ENCODE data around the gene NRXN3. TPM values are rescaled to one million over a fixed set of nuclear protein-coding genes. Genes with fewer than 3 reads are reported as not detected.

NRXN3 gene
- polyA plus RNA-seq, 1 donor (not counting 4 experiments of a cell fraction or from before 2014, with no cell fraction given): 0.89 TPM

- no peaks in the 10 kb centered on the region for H3K9me1 ChIP-seq (ENCODE audit: control insufficient read depth, extremely low read depth, insufficient read depth, low read length)
- H4K20me1 ChIP-seq (ENCODE audit: control insufficient read depth, extremely low read depth, insufficient read depth, low read length): no peaks in the 10 kb centered on the region
- dilution Hi-C loops (cut with MboI; ENCODE audit: extremely low pct_ligation_motif_present, low sequenced_read_pairs): no loop called here
- H3K9me3 ChIP-seq (ENCODE audit: control insufficient read depth, low read depth, low read length): no peaks in the 10 kb centered on the region
- no peaks in the 10 kb centered on the region for H3K27me3 ChIP-seq (ENCODE audit: control insufficient read depth, extremely low read depth, insufficient read depth, low read length)
- H3K79me2 ChIP-seq (ENCODE audit: control insufficient read depth, insufficient read depth, low read length): no peaks in the 10 kb centered on the region
- no peak for FAIRE-seq
- H3K4me2 ChIP-seq (ENCODE audit: control insufficient read depth, extremely low read depth, insufficient read depth, low read depth, low read length): no peak overlapping the region
- TF ChIP-seq EZH2 (IDR thresholded peaks at IDR 0.05; ENCODE audit: low read length): no peak
- TF ChIP-seq CTCF (optimal IDR thresholded peaks at IDR 0.05 in 1 of 3, IDR thresholded peaks at IDR 0.05 in 1 of 3, conservative IDR thresholded peaks at IDR 0.05 in 1 of 3; ENCODE audit: extremely low read depth in 1 of 3, insufficient read depth in 2 of 3, low read length in 3 of 3): no peak
- no peak overlapping the region for H2AFZ ChIP-seq (ENCODE audit: control insufficient read depth, low read length)
- no peak overlapping the region for H3K4me3 ChIP-seq (ENCODE audit: control insufficient read depth in 2 of 3, extremely low read depth in 1 of 3, insufficient read depth in 2 of 3, low read depth in 1 of 3, low read length in 3 of 3)
- DNase-seq (ENCODE audit: low read depth, low spot score): no peak
- no peak overlapping the region for H3K9ac ChIP-seq (ENCODE audit: control insufficient read depth, extremely low read depth, insufficient read depth, low read length)
- H3K36me3 ChIP-seq (ENCODE audit: control insufficient read depth in 2 of 2, extremely low read depth in 1 of 2, insufficient read depth in 2 of 2, low read length in 2 of 2): no peaks in the 10 kb centered on the region
- H3K27ac ChIP-seq (ENCODE audit: control insufficient read depth, insufficient read depth, low read length): no peak overlapping the region
- peaks cover 9% of the 10 kb centered on the region for H3K4me1 ChIP-seq (ENCODE audit: control insufficient read depth, extremely low read depth, insufficient read depth, low read length)
Observed at GRCh38 chr14:79516009-79516408, 1345.8 kb downstream of the NRXN3 start.

- no peak for FAIRE-seq
- DNase-seq (ENCODE audit: low read depth, low spot score): no peak
- Histone ChIP-seq H3K9me1 (ENCODE audit: control insufficient read depth, extremely low read depth, insufficient read depth, low read length) (no peaks in the 10 kb centered on the region), H3K27ac (ENCODE audit: control insufficient read depth, insufficient read depth, low read length) (no peak overlapping the region), H3K27me3 (ENCODE audit: control insufficient read depth, extremely low read depth, insufficient read depth, low read length) (no peaks in the 10 kb centered on the region), H2AFZ (ENCODE audit: control insufficient read depth, low read length) (no peak overlapping the region), H3K9me3 (ENCODE audit: control insufficient read depth, low read depth, low read length) (no peaks in the 10 kb centered on the region), H3K9ac (ENCODE audit: control insufficient read depth, extremely low read depth, insufficient read depth, low read length) (no peak overlapping the region), H3K4me3 (ENCODE audit: control insufficient read depth in 2 of 3, extremely low read depth in 1 of 3, insufficient read depth in 2 of 3, low read depth in 1 of 3, low read length in 3 of 3) (no peak overlapping the region), H3K4me2 (ENCODE audit: control insufficient read depth, extremely low read depth, insufficient read depth, low read depth, low read length) (no peak overlapping the region), H3K79me2 (ENCODE audit: control insufficient read depth, insufficient read depth, low read length) (no peaks in the 10 kb centered on the region), H3K4me1 (ENCODE audit: control insufficient read depth, extremely low read depth, insufficient read depth, low read length) (no peaks in the 10 kb centered on the region), H3K36me3 (ENCODE audit: control insufficient read depth in 2 of 2, extremely low read depth in 1 of 2, insufficient read depth in 2 of 2, low read length in 2 of 2) (no peaks in the 10 kb centered on the region), H4K20me1 (ENCODE audit: control insufficient read depth, extremely low read depth, insufficient read depth, low read length) (no peaks in the 10 kb centered on the region)
- dilution Hi-C loops (cut with MboI; ENCODE audit: extremely low pct_ligation_motif_present, low sequenced_read_pairs): no loop called here
- no peak for TF ChIP-seq CTCF (optimal IDR thresholded peaks at IDR 0.05 in 1 of 3, IDR thresholded peaks at IDR 0.05 in 1 of 3, conservative IDR thresholded peaks at IDR 0.05 in 1 of 3; ENCODE audit: extremely low read depth in 1 of 3, insufficient read depth in 2 of 3, low read length in 3 of 3)
- no peak for TF ChIP-seq EZH2 (IDR thresholded peaks at IDR 0.05; ENCODE audit: low read length)
Observed at GRCh38 chr14:79525416-79525815, 1355.2 kb downstream of the NRXN3 start.
